OCI-LY1 (cell line): Measurements from ENCODE around the gene DDI2.

Experiments used
- EZH2 ChIP-seq: fragments of 200-600 bp; sonication (generic), shearing (Covaris generic); IDR thresholded peaks from 2 replicates; pipeline ENCODE4 v1.8.0; 2017; ENCODE audit warnings: borderline replicate concordance, mixed run types, mild to moderate bottlenecking, antibody characterized with exemption, low read length, moderate library complexity, mixed read lengths
- TF ChIP-seq, protein P1 (sequence below): fragments of 200-600 bp; sonication (generic), shearing (Covaris generic); IDR thresholded peaks from 2 replicates; pipeline ENCODE4 v1.5.1; 2017; ENCODE audit warnings: mild to moderate bottlenecking, antibody characterized with exemption, low read length, moderate library complexity, mixed read lengths

DNA sequence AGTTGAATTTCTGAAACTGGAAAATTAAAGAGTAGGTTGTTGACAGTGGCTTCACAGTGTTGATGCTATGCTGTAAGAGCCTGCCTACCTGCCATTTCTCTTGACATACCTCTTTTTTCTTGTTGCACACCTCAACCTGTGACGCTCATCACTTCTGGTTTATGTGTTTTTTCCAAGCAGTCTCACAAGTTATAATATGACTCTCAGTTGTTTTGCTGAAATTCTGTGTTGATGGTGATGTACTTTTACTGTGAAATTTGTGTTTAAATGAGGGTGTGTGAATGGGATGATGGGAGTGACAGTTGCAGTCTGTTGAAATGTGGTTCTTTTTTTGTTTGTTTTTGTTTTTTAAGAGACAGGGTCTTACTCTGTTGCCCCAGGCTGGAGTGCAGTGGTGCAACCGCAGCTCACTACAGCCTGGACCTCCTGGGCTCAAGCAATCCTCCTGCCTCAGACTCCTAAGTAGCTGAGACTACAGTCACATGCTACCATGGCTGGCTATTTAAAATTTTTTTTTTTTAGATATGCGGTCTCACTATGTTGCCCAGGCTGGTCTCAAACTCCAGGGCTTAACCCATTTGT, 7.0 kb downstream of the DDI2 start:
- no peak for TF ChIP-seq EZH2
- TF ChIP-seq, protein P1, sequence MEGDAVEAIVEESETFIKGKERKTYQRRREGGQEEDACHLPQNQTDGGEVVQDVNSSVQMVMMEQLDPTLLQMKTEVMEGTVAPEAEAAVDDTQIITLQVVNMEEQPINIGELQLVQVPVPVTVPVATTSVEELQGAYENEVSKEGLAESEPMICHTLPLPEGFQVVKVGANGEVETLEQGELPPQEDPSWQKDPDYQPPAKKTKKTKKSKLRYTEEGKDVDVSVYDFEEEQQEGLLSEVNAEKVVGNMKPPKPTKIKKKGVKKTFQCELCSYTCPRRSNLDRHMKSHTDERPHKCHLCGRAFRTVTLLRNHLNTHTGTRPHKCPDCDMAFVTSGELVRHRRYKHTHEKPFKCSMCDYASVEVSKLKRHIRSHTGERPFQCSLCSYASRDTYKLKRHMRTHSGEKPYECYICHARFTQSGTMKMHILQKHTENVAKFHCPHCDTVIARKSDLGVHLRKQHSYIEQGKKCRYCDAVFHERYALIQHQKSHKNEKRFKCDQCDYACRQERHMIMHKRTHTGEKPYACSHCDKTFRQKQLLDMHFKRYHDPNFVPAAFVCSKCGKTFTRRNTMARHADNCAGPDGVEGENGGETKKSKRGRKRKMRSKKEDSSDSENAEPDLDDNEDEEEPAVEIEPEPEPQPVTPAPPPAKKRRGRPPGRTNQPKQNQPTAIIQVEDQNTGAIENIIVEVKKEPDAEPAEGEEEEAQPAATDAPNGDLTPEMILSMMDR = no peak
